Stimulated activated CD8-positive, alpha-beta memory T cell treated with anti-CD3 and anti-CD28 coated beads, Interleukin-2, amount 100 ng/mL, for 48 hours (primary cell): ENCODE results near the gene RUNX1.

Source experiments
- DNase-seq, 2 donors: peaks; one replicate each; pipeline ENCODE4 v3.0.0-alpha.2; 2020; ENCODE audit warnings: low read depth in 2 of 2

The RUNX1 gene

GRCh38 chr21:34880401-34880800 lies 168.7 kb downstream of the RUNX1 start:
- DNase-seq: no peak

- no peak for DNase-seq
These were observed 170.2 kb downstream of the RUNX1 start for GRCh38 chr21:34878940-34879339.

GRCh38 chr21:34878501-34878900 lies 170.6 kb downstream of the RUNX1 start:
- no peak for DNase-seq

GRCh38 chr21:34877485-34878128 lies 171.5 kb downstream of the RUNX1 start:
- no peak for DNase-seq

GRCh38 chr21:34875830-34876229 lies 173.3 kb downstream of the RUNX1 start:
- DNase-seq: no peak

GRCh38 chr21:34874684-34875513 lies 174.2 kb downstream of the RUNX1 start:
- DNase-seq: no peak

- DNase-seq: no peak
These were observed 177.8 kb downstream of the RUNX1 start for GRCh38 chr21:34871026-34871908.

GRCh38 chr21:34870246-34870645 lies 178.9 kb downstream of the RUNX1 start:
- no peak for DNase-seq

GRCh38 chr21:34869545-34869944 lies 179.6 kb downstream of the RUNX1 start:
- no peak for DNase-seq

- no peak for DNase-seq
These were observed 181.3 kb downstream of the RUNX1 start for GRCh38 chr21:34867785-34868184.

GRCh38 chr21:34865400-34866241 lies 183.5 kb downstream of the RUNX1 start:
- peak in 1 of 2 donors; percentile 13 for DNase-seq

- DNase-seq: no peak
These were observed 184.5 kb downstream of the RUNX1 start for GRCh38 chr21:34864370-34865149.

GRCh38 chr21:34862951-34863350 lies 186.2 kb downstream of the RUNX1 start:
- DNase-seq: no peak

GRCh38 chr21:34861258-34861657 lies 187.8 kb downstream of the RUNX1 start:
- DNase-seq: no peak

- no peak for DNase-seq
These were observed 189.0 kb downstream of the RUNX1 start for GRCh38 chr21:34859976-34860653.

- DNase-seq: no peak
These were observed 190.5 kb downstream of the RUNX1 start for GRCh38 chr21:34858559-34858958.

- DNase-seq: no peak
These were observed 191.2 kb downstream of the RUNX1 start for GRCh38 chr21:34857874-34858273.

- DNase-seq: no peak
These were observed 191.9 kb downstream of the RUNX1 start for GRCh38 chr21:34857122-34857713.

GRCh38 chr21:34852448-34852847 lies 196.7 kb downstream of the RUNX1 start:
- DNase-seq: no peak
